NCI-H146 (cell line): ENCODE data around the gene PGK2.
"Not testable (repeated sequence)": the region's sequence is repeated elsewhere in the genome, so short reads cannot be mapped to it uniquely, and the experiment has no call there.

ENCODE experiments used
- DNase-seq: peaks from one replicate; lab custom pipeline; 2025; lab: John Stamatoyannopoulos, UW

PGK2 gene

GRCh38 chr6:49787176-49787575, at the start of gene PGK2:
PGK2 (minus strand) TSS chr6:49787285; CDS start chr6:49787187, 98 bp downstream.
- DNase-seq, result no peak

GRCh38 chr6:49835140-49835539, 48.1 kb upstream of the PGK2 start:
- DNase-seq, result no peak

GRCh38 chr6:49833386-49833785, 46.3 kb upstream of the PGK2 start:
- no peak for DNase-seq

GRCh38 chr6:49826743-49827406, 39.8 kb upstream of the PGK2 start:
- no peak for DNase-seq

- no peak for DNase-seq
Measured at GRCh38 chr6:49815166-49815565, 28.1 kb upstream of the PGK2 start.

- DNase-seq, result no peak
Measured at GRCh38 chr6:49813248-49813647, 26.2 kb upstream of the PGK2 start.

GRCh38 chr6:49806145-49806544, 19.1 kb upstream of the PGK2 start:
- DNase-seq, result no peak

GRCh38 chr6:49805246-49805645, 18.2 kb upstream of the PGK2 start:
- no peak for DNase-seq

GRCh38 chr6:49801525-49801924, 14.4 kb upstream of the PGK2 start:
- DNase-seq, result no peak

- no peak for DNase-seq
Measured at GRCh38 chr6:49799090-49799489, 12.0 kb upstream of the PGK2 start.

GRCh38 chr6:49796842-49797455, 9.9 kb upstream of the PGK2 start:
- DNase-seq, result not testable (repeated sequence)

GRCh38 chr6:49790341-49790740, 3.3 kb upstream of the PGK2 start:
- no peak for DNase-seq

GRCh38 chr6:49784272-49784671, 2.8 kb downstream of the PGK2 start:
- DNase-seq, result no peak

GRCh38 chr6:49782725-49783124, 4.4 kb downstream of the PGK2 start:
- DNase-seq, result no peak

GRCh38 chr6:49782293-49782692, 4.8 kb downstream of the PGK2 start:
- DNase-seq, result no peak

- DNase-seq, result no peak
Measured at GRCh38 chr6:49776444-49776843, 10.6 kb downstream of the PGK2 start.

GRCh38 chr6:49775043-49775442, 12.0 kb downstream of the PGK2 start:
- no peak for DNase-seq

- no peak for DNase-seq
Measured at GRCh38 chr6:49772285-49772684, 14.8 kb downstream of the PGK2 start.

- DNase-seq, result no peak
Measured at GRCh38 chr6:49766762-49767161, 20.3 kb downstream of the PGK2 start.

- DNase-seq, result no peak
Measured at GRCh38 chr6:49764571-49765236, 22.4 kb downstream of the PGK2 start.

GRCh38 chr6:49744259-49744658, 42.8 kb downstream of the PGK2 start, which contains the start of gene CRISP3:
CRISP3 (minus strand) TSS chr6:49744388; CDS start chr6:49744367, 21 bp downstream.
- no peak for DNase-seq

GRCh38 chr6:49743429-49743828, 43.7 kb downstream of the PGK2 start:
- DNase-seq, result no peak

- no peak for DNase-seq
Measured at GRCh38 chr6:49739423-49739822, 47.7 kb downstream of the PGK2 start.
